AG04450 (cell line): ENCODE results near the gene SHISA7. TPM values are rescaled to one million over a fixed set of nuclear protein-coding genes. Genes with fewer than 3 reads are reported as not detected.

ENCODE experiments used
- CTCF ChIA-PET: fragments of 300-600, 350-600 bp; formaldehyde crosslinking; extraction: SDS; loops from one replicate; lab custom pipeline; 2022; ENCODE audit warnings: antibody characterized with exemption, inconsistent platforms; lab: Charles Lee
- POLR2A ChIA-PET: fragments of 350-600 bp; formaldehyde crosslinking; extraction: SDS; loops from one replicate; lab custom pipeline; 2021; ENCODE audit warnings: antibody characterized with exemption, inconsistent platforms; lab: Yijun Ruan, JAX
- DNase-seq: peaks from one replicate; pipeline ENCODE4 v3.0.0-alpha.2; 2011; ENCODE audit warnings: low read depth, low spot score
- H3K27ac ChIP-seq: one replicate; pipeline ENCODE4 v1.5.1; 2012; ENCODE audit warnings: low read depth, low read length, control low read depth
- H3K27me3 ChIP-seq: one replicate; pipeline ENCODE4 v1.6.0; 2012; ENCODE audit warnings: low read length; ENCODE audit not compliant: control insufficient read depth, insufficient read depth
- H3K4me3 ChIP-seq: 2 replicates; pipeline ENCODE4 v1.5.1; 2011; ENCODE audit warnings: mild to moderate bottlenecking, low read depth, low read length, control low read depth
- H3K9me3 ChIP-seq: 2 replicates; pipeline ENCODE4 v1.5.1; 2012; ENCODE audit warnings: low read length; ENCODE audit not compliant: control insufficient read depth, insufficient read depth
- CTCF ChIP-seq: IDR thresholded peaks from 2 replicates; pipeline ENCODE4 v1.5.1; 2011; ENCODE audit warnings: low read depth, low read length, control low read depth, inconsistent platforms
- polyA plus RNA-seq: library from polyadenylated mRNA; depleted of rRNA; stranded (reverse); fragments of >200 nt; gene quantifications from 2 replicates; pipeline ENCODE4 v1.2.3, GENCODE V29; 2011

The SHISA7 gene
- polyA plus RNA-seq, 1 experiment = not detected

- Histone ChIP-seq H3K27ac (no peak overlapping the region), H3K27me3 (no peaks in the 10 kb centered on the region), H3K9me3 (no peaks in the 10 kb centered on the region; the same call in 1 of the 2 replicates), H3K4me3 (no peak overlapping the region)
- DNase-seq = no peak
- POLR2A ChIA-PET = no interaction called here
- TF ChIP-seq CTCF = no peak
- CTCF ChIA-PET = interaction anchor here (1.1 to 5.5 kb wide), 2 partner anchors 16 to 21 kb away, joined by 5 to 42 read pairs; no protein-coding TSS in a partner anchor
These were observed 40.0 kb upstream of the SHISA7 start for GRCh38 chr19:55482967-55483705.

DNA sequence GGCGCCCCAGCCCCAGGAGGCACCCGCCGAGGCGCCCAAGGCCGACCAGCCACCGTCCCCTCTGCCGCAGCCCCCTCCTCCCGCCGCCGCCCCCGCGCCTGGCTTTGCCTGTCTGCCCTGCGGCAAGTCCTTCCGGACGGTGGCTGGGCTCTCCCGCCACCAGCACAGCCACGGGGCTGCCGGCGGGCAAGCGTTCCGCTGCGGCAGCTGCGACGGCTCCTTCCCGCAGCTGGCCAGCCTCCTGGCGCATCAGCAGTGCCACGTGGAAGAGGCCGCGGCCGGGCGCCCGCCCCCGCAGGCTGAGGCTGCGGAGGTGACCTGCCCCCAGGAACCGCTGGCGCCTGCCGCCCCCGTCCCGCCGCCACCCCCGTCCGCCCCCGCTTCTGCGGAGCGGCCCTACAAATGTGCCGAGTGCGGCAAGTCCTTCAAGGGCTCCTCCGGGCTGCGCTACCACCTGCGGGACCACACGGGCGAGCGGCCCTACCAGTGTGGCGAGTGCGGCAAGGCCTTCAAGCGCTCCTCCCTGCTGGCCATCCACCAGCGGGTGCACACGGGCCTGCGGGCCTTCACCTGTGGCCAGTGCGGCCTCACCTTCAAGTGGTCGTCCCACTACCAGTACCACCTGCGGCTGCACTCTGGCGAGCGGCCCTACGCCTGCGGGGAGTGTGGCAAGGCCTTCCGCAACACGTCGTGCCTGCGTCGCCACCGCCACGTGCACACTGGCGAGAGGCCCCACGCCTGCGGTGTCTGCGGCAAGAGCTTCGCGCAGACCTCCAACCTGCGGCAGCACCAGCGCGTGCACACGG is 39.3 kb upstream of the SHISA7 start:
- CTCF ChIA-PET = interaction anchor here (1.1 kb wide), 1 partner anchor 15 kb away, joined by 5 read pairs; no protein-coding TSS in a partner anchor
- Histone ChIP-seq H3K9me3 (no peaks in the 10 kb centered on the region; the same call in 1 of the 2 replicates), H3K27ac (no peak overlapping the region), H3K4me3 (no peak overlapping the region), H3K27me3 (no peaks in the 10 kb centered on the region)
- TF ChIP-seq CTCF = no peak
- no peak for DNase-seq
- POLR2A ChIA-PET = no interaction called here

GRCh38 chr19:55481794-55482155 is 38.7 kb upstream of the SHISA7 start:
- no peaks in the 10 kb centered on the region; the same call in 1 of the 2 replicates for H3K9me3 ChIP-seq
- TF ChIP-seq CTCF = no peak
- H3K4me3 ChIP-seq = no peak overlapping the region
- POLR2A ChIA-PET = no interaction called here
- CTCF ChIA-PET = no interaction called here
- no peak overlapping the region for H3K27ac ChIP-seq
- no peak for DNase-seq
- no peaks in the 10 kb centered on the region for H3K27me3 ChIP-seq

DNA sequence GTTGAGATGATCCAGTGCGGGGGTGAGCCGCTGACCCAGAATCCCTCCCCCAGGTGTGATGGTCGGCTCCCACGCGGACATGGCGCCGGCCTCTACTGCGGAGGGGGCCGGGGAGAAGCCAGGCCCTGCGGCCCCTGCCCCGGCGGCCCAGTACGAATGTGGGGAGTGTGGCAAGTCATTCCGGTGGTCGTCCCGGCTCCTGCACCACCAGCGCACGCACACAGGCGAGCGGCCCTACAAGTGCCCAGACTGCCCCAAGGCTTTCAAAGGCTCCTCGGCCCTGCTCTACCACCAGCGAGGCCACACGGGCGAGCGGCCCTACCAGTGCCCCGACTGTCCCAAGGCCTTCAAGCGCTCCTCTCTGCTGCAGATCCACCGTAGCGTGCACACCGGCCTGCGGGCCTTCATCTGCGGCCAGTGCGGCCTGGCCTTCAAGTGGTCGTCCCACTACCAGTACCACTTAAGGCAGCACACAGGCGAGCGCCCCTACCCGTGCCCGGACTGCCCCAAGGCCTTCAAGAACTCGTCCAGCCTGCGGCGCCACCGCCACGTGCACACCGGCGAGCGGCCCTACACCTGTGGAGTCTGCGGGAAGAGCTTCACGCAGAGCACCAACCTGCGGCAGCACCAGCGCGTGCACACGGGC is 38.2 kb upstream of the SHISA7 start:
- no peaks in the 10 kb centered on the region for H3K27me3 ChIP-seq

More for the DNA sequence above, 38.2 kb upstream of the SHISA7 start:
- CTCF ChIA-PET = no interaction called here
- H3K9me3 ChIP-seq = no peaks in the 10 kb centered on the region; the same call in 1 of the 2 replicates
- no peak overlapping the region for H3K4me3 ChIP-seq
- DNase-seq = no peak
- POLR2A ChIA-PET = no interaction called here
- TF ChIP-seq CTCF = no peak
- no peak overlapping the region for H3K27ac ChIP-seq
